NCI-H2029 (cell line): ENCODE measurements around the gene KAT6B.
A peak's percentile ranks its signal among the peaks of the same experiment; 100 is the strongest.

Source experiments
- DNase-seq: peaks from one replicate; lab custom pipeline; 2025; lab: John Stamatoyannopoulos, UW

The KAT6B gene

DNA sequence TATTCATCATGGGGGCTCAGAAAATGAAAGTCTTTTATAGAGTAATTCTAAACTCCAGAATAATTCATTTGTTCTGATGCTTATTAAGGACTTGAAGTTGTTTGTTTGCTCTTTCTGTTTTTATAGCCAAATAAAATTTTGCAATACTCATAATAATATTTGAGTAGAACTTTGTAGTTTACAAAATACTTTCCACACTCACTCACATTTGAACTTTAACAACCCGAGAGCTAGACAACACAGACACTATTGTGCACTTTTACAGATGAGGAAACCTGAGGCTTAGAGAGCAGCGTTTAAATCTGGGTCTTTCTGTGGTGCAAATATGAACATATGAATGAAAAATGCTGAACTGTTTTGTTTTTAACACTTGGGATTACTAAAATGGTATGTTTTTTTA is 126.8 kb downstream of the KAT6B start:
- no peak for DNase-seq

DNA sequence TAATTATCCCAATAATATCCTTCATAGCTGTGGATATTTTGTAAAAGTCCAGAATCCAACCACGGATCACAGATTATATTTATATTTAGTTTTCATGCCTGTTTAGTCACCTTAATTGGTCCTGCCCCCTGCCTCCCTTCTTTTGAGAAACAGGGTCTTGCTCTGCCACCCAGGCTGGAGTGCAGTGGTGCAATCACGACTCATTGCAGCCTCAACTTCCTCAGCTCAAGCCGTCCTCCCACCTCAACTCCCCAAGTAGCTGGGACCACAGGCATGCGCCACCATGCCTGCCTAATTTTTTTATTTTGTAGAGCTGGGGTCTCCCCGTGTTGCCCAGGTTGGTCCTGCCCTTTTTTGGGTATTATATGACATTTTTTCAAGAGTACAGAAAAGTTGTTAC is 129.4 kb downstream of the KAT6B start:
- DNase-seq, result no peak

DNA sequence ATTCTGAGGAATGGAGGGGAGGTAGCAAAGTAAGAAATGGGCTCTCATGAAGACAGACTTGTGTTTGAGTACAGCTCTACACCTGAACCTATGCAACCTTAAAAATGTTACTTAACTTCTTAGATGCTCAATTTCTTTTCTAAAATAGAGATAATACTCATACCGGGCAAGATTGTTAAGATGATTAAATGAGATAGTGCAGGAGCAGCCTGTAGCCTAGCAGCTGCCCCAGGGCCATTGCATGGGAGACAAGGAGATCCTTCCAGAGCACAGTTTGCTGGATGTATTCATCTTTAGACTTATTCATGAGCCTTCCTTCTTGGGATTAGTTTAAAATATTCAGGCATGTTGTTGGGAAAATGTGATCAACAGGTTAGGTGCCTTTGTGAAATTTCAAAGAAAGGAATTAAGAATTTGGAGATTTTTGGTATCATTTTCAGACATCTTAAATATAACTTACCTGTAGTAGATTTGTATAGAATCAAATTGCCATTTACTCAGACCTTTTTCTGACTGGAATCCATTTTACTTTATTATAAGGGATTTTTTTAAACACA is 130.2 kb downstream of the KAT6B start:
- no peak for DNase-seq

DNA sequence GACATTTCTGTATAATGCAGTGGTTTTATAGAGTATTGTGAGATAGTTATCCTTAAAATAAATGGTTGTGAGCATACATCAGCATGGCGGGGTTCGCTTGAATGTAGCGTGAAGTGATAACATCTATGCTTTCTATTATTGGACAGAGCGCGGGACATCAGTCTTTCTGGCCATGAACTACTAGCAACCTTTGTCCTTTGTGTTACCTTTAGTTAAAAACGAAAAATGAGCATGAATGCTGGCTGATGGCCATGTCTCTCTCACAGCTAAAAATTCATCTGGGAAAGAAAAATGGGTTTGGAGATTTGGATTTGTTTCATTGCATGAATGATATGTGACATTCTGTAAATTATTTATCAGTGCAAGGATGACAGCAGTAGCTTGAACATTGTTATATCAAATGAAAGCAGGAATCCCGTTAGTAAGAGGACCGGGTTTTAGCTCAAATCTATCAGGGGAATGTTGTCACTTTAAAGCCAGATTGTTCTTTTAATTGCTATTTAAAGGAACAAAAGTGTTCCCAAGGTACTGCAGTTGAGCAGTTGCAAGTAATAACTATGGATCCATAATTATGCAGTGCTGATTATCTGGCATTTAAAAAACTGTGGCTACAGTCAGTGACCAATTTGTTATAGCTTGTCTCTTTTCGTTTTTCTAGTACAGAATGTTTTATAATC is 131.0 kb downstream of the KAT6B start:
- no peak for DNase-seq

DNA sequence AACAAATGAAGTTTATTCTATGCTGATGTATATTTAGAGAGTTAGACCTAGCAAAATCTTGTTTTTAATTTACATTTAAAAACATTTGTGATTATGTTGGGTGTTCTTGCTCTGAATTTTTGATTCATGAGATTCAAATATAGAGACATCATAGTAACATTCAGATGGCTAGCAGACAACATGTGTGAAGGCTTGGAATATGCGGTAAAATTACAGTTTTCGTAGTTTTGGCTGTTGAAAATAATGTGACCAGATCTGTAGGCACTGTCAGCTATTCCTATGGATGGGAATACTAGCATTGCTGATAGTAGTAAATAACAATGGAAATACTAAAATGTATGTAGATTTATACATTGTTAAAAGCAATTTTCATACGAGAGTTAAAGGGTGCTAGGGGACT is 131.9 kb downstream of the KAT6B start:
- DNase-seq, result no peak

DNA sequence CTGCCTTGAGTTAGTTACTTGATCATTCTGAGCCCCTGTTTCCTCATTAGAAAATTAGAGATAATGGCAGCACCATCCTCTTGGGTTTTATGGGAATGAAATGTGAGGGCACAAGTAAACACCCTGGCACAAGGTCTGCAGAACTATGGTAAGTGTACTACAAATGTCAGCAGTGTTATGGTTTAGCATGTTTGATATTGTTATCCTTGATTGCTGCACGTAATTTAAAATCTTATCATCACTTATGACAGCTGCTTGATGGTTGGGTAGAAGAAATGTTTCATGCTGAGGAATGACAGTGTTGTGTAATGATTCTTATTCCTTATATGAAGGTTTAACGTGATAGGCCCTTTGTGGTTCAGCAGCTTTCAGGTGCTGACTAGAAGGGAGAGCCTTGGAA is 134.3 kb downstream of the KAT6B start:
- DNase-seq, result no peak

DNA sequence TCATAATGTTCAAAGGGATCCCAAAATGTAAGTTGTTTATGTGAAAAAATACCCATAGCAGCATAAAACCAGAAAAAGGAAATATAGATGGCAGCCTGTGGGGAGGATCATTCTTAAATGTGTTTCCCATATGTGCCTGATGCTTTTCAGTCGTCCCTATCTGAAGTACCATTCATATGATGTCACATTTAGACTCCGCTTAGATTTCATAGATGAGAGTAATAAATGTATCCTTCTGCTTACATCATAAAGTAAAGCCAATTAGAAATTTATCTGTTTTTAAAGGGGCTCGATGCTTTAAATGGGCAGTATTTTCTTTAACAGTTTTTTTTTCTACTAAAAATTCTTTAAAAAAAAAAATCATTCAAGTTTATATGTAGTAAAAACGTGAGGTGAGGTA is 136.1 kb downstream of the KAT6B start:
- DNase-seq, result no peak

DNA sequence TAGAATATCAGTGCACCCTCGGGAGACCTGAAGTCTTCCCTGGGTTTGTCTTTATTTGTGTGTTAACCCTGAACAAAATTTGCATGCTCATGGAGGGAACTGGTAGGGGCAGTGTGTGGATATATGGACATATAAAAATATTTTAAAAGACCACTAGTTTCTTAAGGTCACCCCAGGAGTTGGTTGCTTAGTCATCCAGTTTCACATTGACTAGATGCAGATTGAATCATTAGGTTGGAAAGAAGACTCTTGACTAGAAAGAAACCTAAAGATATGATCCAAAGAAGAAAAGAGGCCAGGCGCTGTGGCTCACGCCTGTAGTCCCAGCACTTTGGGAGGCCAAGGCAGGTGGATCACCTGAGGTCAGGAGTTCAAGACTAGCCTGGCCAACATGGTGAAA is 137.1 kb downstream of the KAT6B start:
- no peak for DNase-seq

DNA sequence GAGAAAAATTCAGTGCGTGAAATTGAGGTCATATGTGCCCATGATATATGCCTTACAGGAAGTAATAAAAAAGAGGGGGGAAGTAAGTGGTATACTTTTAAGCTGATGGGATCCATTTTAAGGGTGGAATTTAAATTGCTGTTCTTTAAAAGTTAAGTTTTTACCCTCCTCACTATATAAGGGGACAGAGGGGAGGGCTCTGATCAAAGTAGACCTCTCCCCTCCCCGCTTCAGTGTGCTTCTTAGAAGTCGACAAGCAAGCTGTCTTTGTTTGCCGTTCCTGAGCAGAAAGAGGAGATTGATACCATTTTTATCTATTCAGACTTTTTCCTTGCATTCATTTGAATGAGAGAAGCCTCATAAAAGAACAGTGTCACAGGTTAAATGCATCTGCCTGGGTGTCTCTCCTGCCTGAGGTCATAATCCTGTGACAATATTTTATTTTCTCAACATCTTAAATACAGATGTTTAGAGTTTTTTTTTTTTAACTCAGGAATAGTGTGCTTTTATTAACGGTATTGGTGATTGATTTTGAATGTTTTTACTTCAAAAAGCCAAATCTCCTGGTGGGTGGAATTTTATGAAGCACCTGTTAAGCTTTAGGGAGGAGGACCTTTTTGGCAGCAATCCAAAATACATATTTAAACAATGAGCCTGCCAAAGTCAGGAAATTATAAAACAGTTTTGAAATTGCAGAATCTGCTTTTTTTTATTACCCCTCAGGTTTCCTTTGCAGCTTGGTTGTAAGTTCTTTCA is 141.7 kb downstream of the KAT6B start:
- peak; percentile 51 for DNase-seq

DNA sequence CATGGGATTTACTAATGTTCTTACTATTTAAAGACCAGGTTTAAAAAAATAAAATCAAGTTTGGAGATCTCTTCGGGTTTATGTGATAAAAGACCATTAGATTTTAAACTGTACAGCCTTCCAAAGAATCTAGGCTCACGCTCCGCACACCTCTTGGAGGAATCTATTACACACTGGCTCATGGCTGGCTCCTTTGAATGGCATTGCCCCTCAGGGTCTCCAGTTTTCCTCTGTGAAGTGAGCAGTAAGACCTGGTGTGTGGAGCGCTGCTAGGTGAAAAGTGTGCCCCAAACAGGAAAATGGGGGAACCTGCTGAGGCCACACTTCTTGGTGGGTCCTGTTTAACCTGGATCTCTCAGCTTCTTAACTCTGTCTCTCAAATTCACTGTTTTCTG is 142.3 kb downstream of the KAT6B start:
- DNase-seq, result no peak

DNA sequence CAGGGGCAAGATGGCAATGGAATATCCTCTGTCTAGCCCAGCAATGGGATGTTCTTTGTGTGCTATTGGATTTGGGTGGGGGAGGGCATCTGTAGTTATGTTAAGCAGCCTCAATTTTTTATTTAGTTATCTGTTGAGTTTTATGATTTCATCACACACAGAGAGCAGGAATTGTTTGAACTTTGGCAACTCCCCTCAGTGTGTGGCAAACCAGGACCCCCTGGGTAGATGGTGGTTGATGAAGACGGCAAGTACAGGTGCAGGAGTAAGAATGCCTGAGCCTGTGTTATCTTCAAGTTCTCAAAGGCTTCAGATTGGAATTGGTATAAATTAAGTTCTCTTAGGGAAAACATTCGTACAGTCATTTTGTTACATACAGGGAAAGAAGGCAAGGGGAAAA is 142.7 kb downstream of the KAT6B start:
- no peak for DNase-seq

DNA sequence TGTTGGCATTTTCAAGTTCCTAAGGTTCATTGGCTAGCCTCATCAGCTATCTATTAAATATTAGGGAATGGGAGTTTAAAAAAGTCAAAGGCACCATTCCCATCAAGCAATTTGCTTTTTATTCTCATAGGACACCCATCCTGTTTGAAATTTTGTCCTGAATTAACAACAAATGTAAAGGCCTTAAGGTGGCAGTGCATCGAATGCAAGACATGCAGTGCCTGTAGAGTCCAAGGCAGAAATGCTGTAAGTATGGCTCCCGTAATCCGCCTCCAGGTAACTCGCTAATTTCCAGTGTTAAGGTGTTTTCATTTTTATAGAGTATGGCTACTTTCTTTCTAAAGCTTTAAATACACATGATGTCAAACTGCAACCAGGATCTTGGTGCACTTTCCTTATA is 143.1 kb downstream of the KAT6B start:
- no peak for DNase-seq

DNA sequence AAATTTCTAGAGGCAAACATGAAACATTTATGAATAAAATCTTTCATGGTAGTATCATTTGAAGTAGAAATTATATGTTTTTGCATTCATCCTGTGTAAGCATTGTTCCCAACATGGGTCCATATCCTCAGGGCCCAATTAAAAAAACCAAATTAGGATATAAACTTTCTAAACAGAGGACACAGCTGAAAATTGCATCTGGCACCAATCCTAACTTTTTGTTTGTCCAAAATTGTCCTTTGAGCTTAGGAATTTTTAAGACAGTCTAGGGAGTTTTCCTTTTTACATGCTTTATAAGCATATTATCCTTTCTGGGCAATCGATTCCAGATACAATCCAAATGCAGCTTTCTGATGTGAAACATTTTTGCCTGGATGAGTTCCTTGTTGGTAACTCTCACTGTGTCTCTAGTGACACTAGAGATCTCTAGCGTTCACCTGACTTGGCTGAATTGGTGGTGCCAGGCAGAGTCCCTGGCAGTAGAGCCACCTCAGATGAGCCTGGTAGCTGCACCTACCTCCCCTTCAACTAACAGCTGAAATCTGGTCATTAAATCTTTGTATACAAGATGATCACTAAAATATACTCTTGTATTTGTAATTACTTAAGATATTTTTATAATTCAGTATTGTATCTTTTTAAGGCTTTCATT is 147.5 kb downstream of the KAT6B start:
- no peak for DNase-seq

DNA sequence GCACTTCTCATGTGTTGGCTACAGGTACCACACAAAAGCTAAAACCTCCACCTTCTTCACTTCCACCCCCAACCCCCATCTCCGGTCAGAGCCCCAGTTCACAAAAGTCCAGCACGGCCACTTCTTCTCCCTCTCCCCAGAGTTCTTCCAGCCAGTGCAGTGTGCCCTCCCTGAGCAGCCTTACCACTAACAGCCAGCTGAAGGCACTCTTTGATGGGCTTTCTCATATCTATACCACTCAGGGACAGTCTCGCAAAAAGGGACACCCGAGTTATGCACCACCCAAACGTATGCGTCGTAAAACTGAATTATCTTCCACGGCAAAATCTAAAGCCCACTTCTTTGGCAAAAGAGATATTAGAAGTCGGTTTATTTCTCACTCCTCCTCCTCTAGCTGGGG is 149.4 kb downstream of the KAT6B start:
- DNase-seq, result no peak

DNA sequence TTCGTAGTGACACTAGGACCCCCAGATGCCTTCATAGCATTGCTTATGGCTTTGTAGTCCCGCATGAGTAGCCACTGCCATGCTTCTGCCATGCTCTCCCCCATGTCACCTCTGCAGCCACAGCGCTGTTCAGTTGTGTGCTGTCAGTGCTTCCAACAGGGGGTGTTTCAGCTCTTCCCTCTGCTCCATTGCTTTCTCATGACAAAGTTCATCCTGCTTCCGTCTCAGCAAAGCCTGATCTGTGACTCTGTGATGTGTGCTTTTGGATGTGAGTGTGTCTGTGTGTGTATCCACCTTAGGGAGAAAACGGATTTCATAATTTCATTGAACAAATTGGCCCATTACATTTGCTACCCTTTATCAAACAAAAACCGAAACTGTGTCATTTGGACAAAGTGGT is 150.2 kb downstream of the KAT6B start:
- no peak for DNase-seq

DNA sequence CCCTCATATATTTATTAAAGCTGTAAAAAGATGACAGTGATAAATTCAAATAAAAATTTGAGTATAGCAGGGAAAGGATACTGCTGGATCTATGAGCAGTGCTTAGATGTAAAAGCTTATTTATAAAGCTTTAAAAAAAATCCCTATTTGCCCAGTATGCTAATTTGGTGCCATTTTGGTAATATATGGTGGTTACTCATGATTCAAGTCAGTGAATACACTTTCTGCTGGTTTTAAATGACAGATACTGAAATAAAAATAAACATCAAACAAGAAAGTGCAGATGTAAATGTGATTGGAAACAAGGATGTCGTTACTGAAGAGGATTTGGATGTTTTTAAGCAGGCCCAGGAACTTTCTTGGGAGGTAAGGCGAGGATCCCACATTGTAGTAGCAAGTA is 150.7 kb downstream of the KAT6B start:
- no peak for DNase-seq

DNA sequence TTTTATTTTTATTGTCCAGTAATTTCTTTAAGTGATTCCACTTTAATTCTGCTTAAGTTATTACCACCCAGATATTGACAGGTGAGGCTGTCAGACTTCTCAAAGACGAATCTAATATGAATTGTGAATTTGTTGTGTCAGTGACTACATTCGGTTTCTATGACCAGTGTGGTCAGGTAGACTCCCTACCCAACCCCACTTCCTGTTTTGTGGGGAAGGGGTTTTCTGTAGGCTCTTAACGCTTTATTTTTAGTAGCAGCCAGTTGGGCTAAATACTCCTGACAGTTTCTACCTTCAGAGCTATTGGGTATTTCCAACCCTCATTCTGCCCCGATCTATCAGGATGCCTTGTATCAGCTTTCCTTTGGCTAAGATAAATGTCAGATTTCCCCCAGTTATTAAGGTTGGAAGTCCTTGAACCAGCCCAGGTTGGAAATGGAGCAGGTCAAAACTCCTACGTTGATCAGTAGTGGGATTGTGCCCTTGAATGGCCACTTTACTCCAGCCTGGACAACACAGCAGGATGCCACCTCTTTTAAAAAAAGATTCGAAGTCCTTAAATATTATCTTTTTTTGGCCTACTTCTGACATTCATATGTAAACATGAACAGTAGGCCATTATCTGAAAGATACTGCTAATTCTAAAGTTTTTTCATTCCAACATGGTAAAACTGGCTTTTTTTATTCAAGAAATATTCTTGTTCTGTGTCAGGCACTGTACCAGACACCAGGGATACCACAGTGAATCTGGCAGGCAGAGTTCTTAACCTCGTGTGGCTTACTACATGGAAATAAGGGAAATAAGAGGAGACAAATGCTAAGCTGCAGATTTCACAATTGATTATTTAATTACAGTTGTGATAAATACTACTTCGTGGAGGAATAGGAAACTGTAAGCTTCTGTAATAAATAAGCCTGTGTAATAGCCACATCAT is 151.8 kb downstream of the KAT6B start:
- no peak for DNase-seq

DNA sequence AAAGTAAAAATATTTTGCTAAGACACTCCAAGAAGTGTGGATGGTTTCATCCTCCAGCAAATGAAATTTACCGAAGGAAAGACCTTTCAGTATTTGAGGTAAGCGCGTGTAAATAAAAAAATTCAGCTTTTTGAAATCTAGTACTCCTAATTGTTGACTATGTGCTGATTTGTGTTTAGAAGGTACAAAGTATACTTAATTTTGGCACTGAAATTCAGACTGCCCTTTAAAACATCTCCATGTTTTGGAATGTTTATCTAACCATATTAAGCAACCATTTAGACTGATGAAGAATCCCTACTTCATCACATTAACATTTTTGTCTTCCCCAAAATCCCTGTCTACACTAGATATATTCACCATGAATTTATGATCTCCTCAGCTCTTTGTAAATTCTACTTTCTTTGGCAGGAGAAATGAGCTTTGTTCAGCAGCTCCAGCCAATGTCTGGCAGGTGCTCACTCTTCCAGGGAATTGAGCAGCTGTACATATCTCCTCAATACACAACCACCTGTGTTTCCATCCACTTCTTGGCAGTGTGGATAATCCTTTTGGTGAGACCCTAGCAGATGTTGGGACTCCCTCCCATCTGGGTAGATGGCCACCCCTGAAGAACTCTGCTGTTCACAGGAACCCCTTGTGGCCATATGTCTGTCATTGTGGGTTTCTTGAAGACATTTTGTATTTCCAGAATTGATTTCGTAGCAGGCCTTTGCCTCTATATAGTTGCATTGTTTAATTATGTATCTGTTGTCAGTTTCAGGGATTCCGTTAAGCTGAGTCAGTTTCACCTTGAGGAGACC is 155.6 kb downstream of the KAT6B start:
- DNase-seq, result no peak

DNA sequence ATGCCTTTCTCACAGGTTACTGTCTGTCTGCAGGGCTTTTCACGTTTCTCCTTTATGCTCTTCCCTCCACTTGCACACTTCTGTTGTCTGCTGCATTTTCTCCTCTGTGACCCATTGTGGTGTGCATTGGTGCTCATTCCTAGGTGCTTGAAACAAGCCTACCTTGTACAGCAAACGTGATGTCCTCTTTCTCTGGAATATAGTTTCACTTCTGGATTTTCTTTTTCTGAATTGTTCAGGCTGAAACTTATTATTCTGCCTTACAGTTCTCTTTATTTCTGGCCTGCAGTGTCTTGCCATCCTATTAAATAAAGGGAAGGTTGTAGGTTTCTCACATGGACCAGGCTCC is 156.2 kb downstream of the KAT6B start:
- DNase-seq, result no peak

DNA sequence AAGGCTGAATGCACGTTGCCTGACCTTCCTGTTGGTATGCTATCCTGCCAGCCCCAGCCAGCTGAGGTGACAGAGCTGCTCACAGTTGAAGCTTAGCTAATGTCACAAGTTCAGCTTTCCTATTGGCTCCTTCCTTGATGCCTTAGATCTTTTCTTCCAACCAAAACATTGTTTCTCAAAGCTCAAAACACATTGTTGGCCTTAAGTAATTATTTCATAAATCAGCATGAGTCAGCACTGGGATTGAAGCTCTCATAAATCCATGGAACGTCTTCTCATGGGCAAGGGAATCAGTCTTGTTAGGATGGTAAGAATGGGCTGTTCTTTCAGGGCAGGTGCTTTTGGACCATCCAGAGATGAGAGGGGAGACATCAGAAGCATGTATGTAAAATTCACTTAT is 157.0 kb downstream of the KAT6B start:
- no peak for DNase-seq

DNA sequence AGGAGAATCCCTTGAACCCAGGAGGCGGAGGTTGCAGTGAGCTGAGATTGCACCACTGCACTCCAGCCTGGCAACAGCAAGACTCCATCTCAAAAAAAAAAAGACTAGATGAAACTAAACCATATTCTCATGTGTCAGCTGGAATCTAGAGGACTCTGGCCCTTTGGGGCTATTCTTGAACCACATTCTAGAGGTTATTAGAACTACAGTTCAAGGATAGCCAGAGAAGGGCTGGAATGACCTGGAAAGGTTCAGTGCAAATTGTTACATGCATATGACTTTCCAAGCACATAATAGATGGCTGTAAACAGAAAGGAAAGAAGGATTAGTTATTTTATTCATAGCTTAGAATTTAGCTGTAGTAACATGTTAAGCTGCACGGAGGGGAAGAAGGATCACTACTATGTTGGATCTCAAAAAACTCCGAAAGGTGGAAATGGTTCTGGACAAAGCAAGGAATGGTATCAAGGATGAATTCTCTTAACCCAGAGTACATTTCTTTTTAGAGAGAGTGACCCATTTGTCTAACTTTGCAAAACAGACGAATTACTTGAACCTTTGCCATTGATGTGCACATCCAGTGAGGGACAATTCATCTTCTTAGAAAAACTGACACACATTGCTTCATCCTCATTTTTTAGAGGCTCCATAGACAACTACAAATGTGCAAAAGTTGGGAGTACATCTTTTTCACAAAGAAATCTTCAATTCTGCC is 161.1 kb downstream of the KAT6B start:
- no peak for DNase-seq
